H1 (cell line): ENCODE measurements around the gene ENTREP1. TPM values are rescaled to one million over a fixed set of nuclear protein-coding genes. Genes with fewer than 3 reads are reported as not detected.

Experiments used
- CTCF ChIA-PET: fragments of 300-600 bp; sonication (Branson Sonifier 250); formaldehyde crosslinking; loops from one replicate; lab custom pipeline; 2021; ENCODE audit not compliant: partially characterized antibody; lab: Charles Lee
- POLR2A ChIA-PET: fragments of 300-600 bp; sonication (Branson Sonifier 250); formaldehyde crosslinking; loops from one replicate; lab custom pipeline; 2021; ENCODE audit warnings: inconsistent platforms; ENCODE audit not compliant: partially characterized antibody; lab: Charles Lee
- DNase-seq, 2 experiments: peaks; one replicate each; pipeline versions ENCODE4 v3.0.0 to v3.0.0-alpha.2; 2010 to 2022; ENCODE audit warnings: low spot score in 2 of 2, low read depth in 1 of 2, mixed read lengths in 1 of 2
- FAIRE-seq: peaks from 2 replicates; lab custom pipeline; 2011; peaks lifted over from hg19 to GRCh38; lab: Jason Lieb, UNC
- H2AFZ ChIP-seq: 2 replicates; pipeline ENCODE4 v1.8.1; 2012; ENCODE audit warnings: low read length, inconsistent platforms
- H2AK5ac ChIP-seq: 2 replicates; pipeline ENCODE4 v1.6.1; 2013; ENCODE audit warnings: low read depth, low read length
- H2BK120ac ChIP-seq: replicated peaks from 2 replicates; pipeline ENCODE3; 2013; ENCODE audit warnings: low read depth, low read length, inconsistent platforms
- H2BK12ac ChIP-seq: 2 replicates; pipeline ENCODE4 v1.6.1; 2013; ENCODE audit warnings: low read depth, low read length
- H2BK15ac ChIP-seq: 2 replicates; pipeline ENCODE4 v1.6.1; 2013; ENCODE audit warnings: low read length
- H2BK20ac ChIP-seq: 2 replicates; pipeline ENCODE4 v1.6.1; 2013; ENCODE audit warnings: low read length
- H2BK5ac ChIP-seq: 2 replicates; pipeline ENCODE4 v1.6.1; 2013; ENCODE audit warnings: low read depth, low read length
- H3K14ac ChIP-seq: 2 replicates; pipeline ENCODE4 v1.6.1; 2013; ENCODE audit warnings: inconsistent platforms; ENCODE audit not compliant: insufficient read length
- H3K18ac ChIP-seq: 2 replicates; pipeline ENCODE4 v1.6.1; 2013; ENCODE audit warnings: low read length; ENCODE audit errors: extremely low read depth
- H3K23ac ChIP-seq: 2 replicates; pipeline ENCODE4 v1.6.1; 2013; ENCODE audit warnings: inconsistent platforms; ENCODE audit not compliant: insufficient read length
- H3K23me2 ChIP-seq: 2 replicates; pipeline ENCODE4 v1.6.1; 2013; ENCODE audit warnings: low read depth, low read length
- H3K27ac ChIP-seq: 2 replicates; pipeline ENCODE4 v1.6.1; 2011; ENCODE audit warnings: low read depth, low read length, inconsistent platforms
- H3K27me3 ChIP-seq, 4 experiments: replicated peaks in 1 of 4; 1 replicate in 1 of 4; 2 replicates in 3 of 4; pipeline versions ENCODE4 v1.6.1 to v1.8.1; 2011 to 2013; ENCODE audit warnings: low read length in 3 of 4, mild to moderate bottlenecking in 3 of 4, inconsistent platforms in 2 of 4, mixed read lengths in 2 of 4, moderate library complexity in 1 of 4; ENCODE audit not compliant: control insufficient read depth in 3 of 4, insufficient read depth in 3 of 4; ENCODE audit errors: extremely low read depth in 1 of 4
- H3K36me3 ChIP-seq, 4 experiments: 2 replicates each; pipeline versions ENCODE4 v1.6.1 to v1.8.1; 2011 to 2013; ENCODE audit warnings: mild to moderate bottlenecking in 4 of 4, low read length in 3 of 4, moderate library complexity in 2 of 4, control low read depth in 1 of 4, inconsistent platforms in 1 of 4; ENCODE audit not compliant: insufficient read depth in 4 of 4, control insufficient read depth in 2 of 4
- H3K4ac ChIP-seq: replicated peaks from 2 replicates; pipeline ENCODE3; 2013; ENCODE audit warnings: low read length, low read depth, mixed read lengths, inconsistent platforms; ENCODE audit not compliant: insufficient read length
- H3K4me1 ChIP-seq, 4 experiments: replicated peaks in 1 of 4; 1 replicate in 1 of 4; 2 replicates in 3 of 4; pipeline versions ENCODE4 v1.6.1 to v1.8.1; 2011 to 2013; ENCODE audit warnings: low read length in 3 of 4, inconsistent platforms in 2 of 4, mixed read lengths in 1 of 4; ENCODE audit not compliant: insufficient read depth in 4 of 4, control insufficient read depth in 3 of 4
- H3K4me2 ChIP-seq, 2 experiments: 2 replicates each; pipeline versions ENCODE4 v1.6.1 to v1.8.1; 2011 to 2013; ENCODE audit warnings: low read depth in 2 of 2, low read length in 2 of 2, control low read depth in 1 of 2, inconsistent platforms in 1 of 2, mild to moderate bottlenecking in 1 of 2; ENCODE audit not compliant: insufficient read depth in 1 of 2
- H3K4me3 ChIP-seq, 4 experiments: fragments of 200-600, 300-600 bp in 1 of 4; sonication (generic), shearing (Covaris generic), sonication (Bioruptor Twin) in 1 of 4; 2 replicates each; pipeline versions ENCODE4 v1.5.1 to v1.8.1; 2011 to 2016; ENCODE audit warnings: low read length in 4 of 4, low read depth in 3 of 4, control low read depth in 2 of 4, inconsistent platforms in 2 of 4, mild to moderate bottlenecking in 2 of 4, mixed read lengths in 1 of 4, moderate library complexity in 1 of 4; ENCODE audit not compliant: insufficient read depth in 2 of 4; ENCODE audit errors: extremely low read depth in 1 of 4
- H3K56ac ChIP-seq: replicated peaks from 2 replicates; pipeline ENCODE3; 2013; ENCODE audit warnings: low read depth, mild to moderate bottlenecking, mixed read lengths, low read length, inconsistent platforms; ENCODE audit not compliant: insufficient read length
- H3K79me1 ChIP-seq: 2 replicates; pipeline ENCODE4 v1.6.1; 2013; ENCODE audit warnings: low read depth, low read length, control low read depth
- H3K79me2 ChIP-seq, 2 experiments: 2 replicates each; pipeline versions ENCODE4 v1.6.1 to v1.8.1; 2012 to 2013; ENCODE audit warnings: low read length in 2 of 2, mild to moderate bottlenecking in 2 of 2, inconsistent platforms in 1 of 2; ENCODE audit not compliant: insufficient read depth in 2 of 2, control insufficient read depth in 1 of 2
- H3K9ac ChIP-seq, 4 experiments: replicated peaks in 1 of 4; 1 replicate in 1 of 4; 2 replicates in 3 of 4; pipeline versions ENCODE4 v1.6.1 to v1.8.1; 2011 to 2013; ENCODE audit warnings: low read depth in 3 of 4, low read length in 3 of 4, control low read depth in 2 of 4, mild to moderate bottlenecking in 2 of 4, moderate library complexity in 2 of 4, inconsistent platforms in 1 of 4; ENCODE audit errors: extremely low read depth in 1 of 4
- H3K9me3 ChIP-seq, 2 experiments: 2 replicates each; pipeline versions ENCODE4 v1.6.1 to v1.8.1; 2012 to 2013; ENCODE audit warnings: mild to moderate bottlenecking in 2 of 2, moderate library complexity in 2 of 2, control low read depth in 1 of 2, inconsistent platforms in 1 of 2, low read depth in 1 of 2, low read length in 1 of 2, mixed read lengths in 1 of 2; ENCODE audit not compliant: insufficient read depth in 2 of 2
- H4K20me1 ChIP-seq, 2 experiments: replicated peaks in 1 of 2; 2 replicates each; pipeline versions ENCODE3 to v1.8.1; 2011 to 2013; ENCODE audit warnings: inconsistent platforms in 2 of 2, low read length in 2 of 2, mild to moderate bottlenecking in 1 of 2; ENCODE audit not compliant: insufficient read depth in 2 of 2, control insufficient read depth in 1 of 2
- H4K5ac ChIP-seq: 2 replicates; pipeline ENCODE4 v1.6.1; 2013; ENCODE audit warnings: low read length, low read depth, mixed read lengths, inconsistent platforms; ENCODE audit not compliant: insufficient read length
- H4K8ac ChIP-seq: 2 replicates; pipeline ENCODE4 v1.8.0; 2013; ENCODE audit warnings: mild to moderate bottlenecking, moderate library complexity, low read length, inconsistent platforms; ENCODE audit not compliant: insufficient read depth; ENCODE audit errors: extremely low read depth
- H4K91ac ChIP-seq: replicated peaks from 2 replicates; pipeline ENCODE3; 2013; ENCODE audit warnings: low read length, mixed read lengths, inconsistent platforms; ENCODE audit not compliant: insufficient read length
- BRCA1 ChIP-seq: IDR thresholded peaks from 2 replicates; pipeline ENCODE4 v1.6.1; 2012; ENCODE audit warnings: low read depth, low read length, improper control_type of control experiment
- CHD1 ChIP-seq: IDR thresholded peaks from 2 replicates; pipeline ENCODE4 v1.6.1; 2012; ENCODE audit warnings: low read depth, low read length, improper control_type of control experiment
- EP300 ChIP-seq, 2 experiments: IDR thresholded peaks; 1 replicate in 1 of 2; 2 replicates in 1 of 2; pipeline ENCODE4 v1.6.1; 2011 to 2012; ENCODE audit warnings: low read depth in 2 of 2, low read length in 2 of 2, mild to moderate bottlenecking in 2 of 2, borderline replicate concordance in 1 of 2, inconsistent platforms in 1 of 2, moderate library complexity in 1 of 2
- PHF8 ChIP-seq: fragments of 200-600 bp; sonication (generic); conservative IDR thresholded peaks from 2 replicates; pipeline ENCODE4 v1.7.1; 2012; ENCODE audit warnings: low read depth, mild to moderate bottlenecking, inconsistent platforms, low read length, moderate library complexity
- POLR2A ChIP-seq, 2 experiments: IDR thresholded peaks; 1 replicate in 1 of 2; 2 replicates in 1 of 2; pipeline ENCODE4 v1.6.1; 2011; ENCODE audit warnings: low read depth in 2 of 2, low read length in 2 of 2, mild to moderate bottlenecking in 2 of 2; ENCODE audit errors: control extremely low read depth in 1 of 2
- ZNF274 ChIP-seq: IDR thresholded peaks from 2 replicates; pipeline ENCODE4 v1.7.0; 2012; ENCODE audit warnings: low read length, borderline replicate concordance; ENCODE audit errors: extremely low read depth
- WGBS, 2 experiments: shearing (Covaris generic) in 1 of 2; methylation state at CpG; one replicate each; pipeline versions ENCODE4 v1.1.6 to v1.1.7; 2013 to 2015; ENCODE audit warnings: low lambda C conversion rate in 2 of 2, mixed read lengths in 2 of 2, inconsistent platforms in 1 of 2, low coverage in 1 of 2, missing lambda C conversion rate in 1 of 2; ENCODE audit not compliant: insufficient replicate concordance in 2 of 2, insufficient coverage in 1 of 2, insufficient read length in 1 of 2; ENCODE audit errors: extremely low coverage in 1 of 2, missing lambda C conversion rate in 1 of 2; 5-methylcytosine and 5-hydroxymethylcytosine counted together
- polyA plus RNA-seq, 7 experiments: library from polyadenylated mRNA; depleted of rRNA in 3 of 7; stranded (reverse) in 5 of 7; unstranded in 2 of 7; fragments of >200 nt in 5 of 7; fragments of 200-250 nt in 2 of 7; gene quantifications; 1 replicate in 5 of 7; 2 replicates in 1 of 7; 4 replicates in 1 of 7; pipeline versions ENCODE4 v1.2.1 to v1.2.3, GENCODE V29; 2011 to 2013; ENCODE audit warnings: missing spikeins in 2 of 7, mixed read lengths in 2 of 7
- total RNA-seq: library from RNA; stranded (reverse); fragmentation: NEBNext Ultra II Directional; extraction: Animal tissue kit (Norgen Biotek cat#: 25700); gene quantifications from 2 replicates; pipeline ENCODE4 v1.2.1, GENCODE V29; 2021

ENTREP1 gene
- total and polyA plus RNA-seq, 2 of the 8 experiments (the other 6 are each of a cell fraction or from before 2014, with no cell fraction given) = 15.3 to 25.0 TPM

- H2BK15ac ChIP-seq = no peak overlapping the region
- H3K27me3 ChIP-seq = no peaks in the 10 kb centered on the region
- ChIA-PET CTCF (no interaction called here), POLR2A (no interaction called here)
- H3K4me3 ChIP-seq = no peak overlapping the region
- no peaks in the 10 kb centered on the region for H3K79me1 ChIP-seq
- no peak overlapping the region for H3K56ac ChIP-seq
- H3K23ac ChIP-seq = no peak overlapping the region
- H4K5ac ChIP-seq = no peak overlapping the region
- H2BK12ac ChIP-seq = no peak overlapping the region
- H3K36me3 ChIP-seq = peaks cover 0 to 17% (median 2%) of the 10 kb centered on the region in 4 experiments; a peak in 4 of 8 replicates
- no peak overlapping the region for H2AFZ ChIP-seq
- no peak overlapping the region for H3K14ac ChIP-seq
- no peak overlapping the region for H3K18ac ChIP-seq
- no peak overlapping the region for H3K27ac ChIP-seq
- H2BK5ac ChIP-seq = no peak overlapping the region
- no peak for FAIRE-seq
- H3K4me1 ChIP-seq = no peaks in the 10 kb centered on the region
- WGBS, 2 experiments = 88% methylated on average over 7 of the region's 7 CpGs; no CpG with 5 or more reads in 1 of the 2 experiments
- TF ChIP-seq CHD1 = no peak
- TF ChIP-seq ZNF274 = no peak
- no peak for TF ChIP-seq POLR2A (IDR thresholded peaks at IDR 0.05; ENCODE audit: control extremely low read depth in 1 of 2, low read depth in 2 of 2, low read length in 2 of 2)
- TF ChIP-seq BRCA1 = no peak
- no peak for TF ChIP-seq EP300 (IDR thresholded peaks at IDR 0.05; ENCODE audit: borderline replicate concordance in 1 of 2, low read depth in 2 of 2, low read length in 2 of 2)
- TF ChIP-seq PHF8 = no peak
- DNase-seq = no peak
- H3K4me2 ChIP-seq = no peak overlapping the region
- H3K79me2 ChIP-seq = no peaks in the 10 kb centered on the region
- no peaks in the 10 kb centered on the region for H3K23me2 ChIP-seq
- H4K8ac ChIP-seq = no peak overlapping the region
- no peak overlapping the region for H3K4ac ChIP-seq
- H4K91ac ChIP-seq = no peak overlapping the region
- no peaks in the 10 kb centered on the region for H3K9me3 ChIP-seq
- H2BK20ac ChIP-seq = no peak overlapping the region
- H3K9ac ChIP-seq = no peak overlapping the region
- no peak overlapping the region for H2AK5ac ChIP-seq
- H2BK120ac ChIP-seq = no peak overlapping the region
- H4K20me1 ChIP-seq = no peaks in the 10 kb centered on the region
These were observed 66.9 kb downstream of the ENTREP1 start for GRCh38 chr9:69391946-69392345.
